ENCODE data around the gene CLDN10.

DNA sequence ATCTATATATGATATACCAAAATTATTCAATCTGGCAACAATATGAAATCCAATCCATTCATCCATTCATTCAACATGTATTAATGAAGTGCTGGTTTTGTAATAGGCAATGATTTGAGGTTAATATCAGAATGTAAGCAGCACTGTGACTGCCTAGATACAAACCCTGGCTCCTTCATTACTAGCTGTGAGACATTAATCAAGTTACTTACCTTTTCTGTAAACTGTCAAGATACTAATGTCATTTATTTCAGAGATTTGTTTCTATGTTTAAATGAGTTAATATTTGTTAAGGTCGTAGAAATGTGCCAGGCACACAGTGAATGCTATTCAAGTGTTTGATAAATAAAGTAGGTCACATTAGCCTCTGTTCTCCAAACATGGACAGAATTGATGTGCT is 40.9 kb downstream of the CLDN10 start:
- TF ChIP-seq POLR2A (IDR thresholded peaks at IDR 0.05), result no peak
- TF ChIP-seq, protein P1, sequence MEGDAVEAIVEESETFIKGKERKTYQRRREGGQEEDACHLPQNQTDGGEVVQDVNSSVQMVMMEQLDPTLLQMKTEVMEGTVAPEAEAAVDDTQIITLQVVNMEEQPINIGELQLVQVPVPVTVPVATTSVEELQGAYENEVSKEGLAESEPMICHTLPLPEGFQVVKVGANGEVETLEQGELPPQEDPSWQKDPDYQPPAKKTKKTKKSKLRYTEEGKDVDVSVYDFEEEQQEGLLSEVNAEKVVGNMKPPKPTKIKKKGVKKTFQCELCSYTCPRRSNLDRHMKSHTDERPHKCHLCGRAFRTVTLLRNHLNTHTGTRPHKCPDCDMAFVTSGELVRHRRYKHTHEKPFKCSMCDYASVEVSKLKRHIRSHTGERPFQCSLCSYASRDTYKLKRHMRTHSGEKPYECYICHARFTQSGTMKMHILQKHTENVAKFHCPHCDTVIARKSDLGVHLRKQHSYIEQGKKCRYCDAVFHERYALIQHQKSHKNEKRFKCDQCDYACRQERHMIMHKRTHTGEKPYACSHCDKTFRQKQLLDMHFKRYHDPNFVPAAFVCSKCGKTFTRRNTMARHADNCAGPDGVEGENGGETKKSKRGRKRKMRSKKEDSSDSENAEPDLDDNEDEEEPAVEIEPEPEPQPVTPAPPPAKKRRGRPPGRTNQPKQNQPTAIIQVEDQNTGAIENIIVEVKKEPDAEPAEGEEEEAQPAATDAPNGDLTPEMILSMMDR (IDR thresholded peaks at IDR 0.05 in 8 of 11, conservative IDR thresholded peaks at IDR 0.05 in 3 of 11), result no peak
